SK-N-SH (cell line): ENCODE measurements around the gene RAD21L1. TPM values are rescaled to one million over a fixed set of nuclear protein-coding genes. Genes with fewer than 3 reads are reported as not detected.

ENCODE experiments used
- CTCF ChIA-PET: fragments of 300-600, 350-600 bp; formaldehyde crosslinking; extraction: SDS; loops from one replicate; lab custom pipeline; 2021; lab: Yijun Ruan, JAX
- POLR2A ChIA-PET: fragments of 350-600 bp; sonication (Branson Sonifier 250); formaldehyde crosslinking; extraction: SDS; loops from one replicate; lab custom pipeline; 2020; ENCODE audit warnings: antibody characterized with exemption, inconsistent platforms; lab: Yijun Ruan, JAX
- DNase-seq: peaks from one replicate; pipeline ENCODE4 v3.0.0; 2012
- H2AFZ ChIP-seq: fragments of 200-600 bp; sonication (generic); 2 replicates; pipeline ENCODE4 v1.8.1; 2016; ENCODE audit warnings: antibody characterized with exemption, mild to moderate bottlenecking, low read depth
- H3F3A ChIP-seq: fragments of 200-600 bp; sonication (generic); replicated peaks from 2 replicates; pipeline ENCODE3; 2016; ENCODE audit warnings: antibody characterized with exemption, mild to moderate bottlenecking; ENCODE audit not compliant: insufficient read depth
- H3K27ac ChIP-seq, 2 experiments: fragments of 200-500 bp in 1 of 2; fragments of 200-600 bp in 1 of 2; sonication (Bioruptor generic) in 1 of 2; sonication (generic), shearing (Covaris generic) in 1 of 2; 2 replicates each; pipeline versions ENCODE4 v1.5.1 to v1.6.1; 2014 to 2016; ENCODE audit warnings: low read depth in 2 of 2, inconsistent platforms in 1 of 2, low read length in 1 of 2, mild to moderate bottlenecking in 1 of 2, mixed read lengths in 1 of 2
- H3K27me3 ChIP-seq: fragments of 200-600 bp; sonication (generic), shearing (Covaris generic); 2 replicates; pipeline ENCODE4 v1.6.1; 2016; ENCODE audit warnings: mixed run types; ENCODE audit not compliant: insufficient read depth
- H3K36me3 ChIP-seq, 2 experiments: fragments of 200-500 bp in 1 of 2; fragments of 200-600 bp in 1 of 2; sonication (Bioruptor generic) in 1 of 2; sonication (generic) in 1 of 2; replicated peaks in 1 of 2; 2 replicates each; pipeline versions ENCODE3 to v1.5.1; 2014 to 2016; ENCODE audit warnings: low read length in 1 of 2, mild to moderate bottlenecking in 1 of 2; ENCODE audit not compliant: insufficient read depth in 2 of 2, control insufficient read depth in 1 of 2
- H3K4me1 ChIP-seq, 2 experiments: fragments of 200-500 bp in 1 of 2; fragments of 200-600 bp in 1 of 2; sonication (Bioruptor generic) in 1 of 2; sonication (generic), shearing (Covaris generic) in 1 of 2; 2 replicates each; pipeline versions ENCODE4 v1.5.1 to v1.6.1; 2014 to 2016; ENCODE audit warnings: low read depth in 1 of 2, low read length in 1 of 2, mixed run types in 1 of 2; ENCODE audit not compliant: insufficient read depth in 2 of 2, control insufficient read depth in 1 of 2
- H3K4me2 ChIP-seq: fragments of 200-600 bp; sonication (generic), shearing (Covaris generic); 2 replicates; pipeline ENCODE4 v1.6.1; 2017; ENCODE audit warnings: mixed run types
- H3K4me3 ChIP-seq, 2 experiments: fragments of 200-500 bp in 1 of 2; fragments of 200-600 bp in 1 of 2; sonication (Bioruptor generic) in 1 of 2; sonication (generic), shearing (Covaris generic) in 1 of 2; 2 replicates each; pipeline versions ENCODE4 v1.5.1 to v1.8.1; 2014 to 2016; ENCODE audit warnings: low read depth in 2 of 2, inconsistent platforms in 1 of 2, low read length in 1 of 2, mild to moderate bottlenecking in 1 of 2, mixed read lengths in 1 of 2, moderate library complexity in 1 of 2
- H3K79me2 ChIP-seq: fragments of 200-600 bp; sonication (generic); 2 replicates; pipeline ENCODE4 v1.8.1; 2017; ENCODE audit warnings: mild to moderate bottlenecking; ENCODE audit not compliant: insufficient read depth
- H3K9ac ChIP-seq: fragments of 200-600 bp; sonication (generic); 2 replicates; pipeline ENCODE4 v1.6.1; 2017; ENCODE audit warnings: mixed run types
- H3K9me2 ChIP-seq: fragments of 200-600 bp; sonication (generic); 2 replicates; pipeline ENCODE4 v1.6.1; 2017; ENCODE audit warnings: mixed run types
- H3K9me3 ChIP-seq: fragments of 200-600 bp; sonication (generic); 2 replicates; pipeline ENCODE4 v1.6.1; 2017; ENCODE audit warnings: mixed run types, mild to moderate bottlenecking, moderate library complexity
- H4K20me1 ChIP-seq: fragments of 200-600 bp; sonication (generic); 2 replicates; pipeline ENCODE4 v1.6.1; 2017; ENCODE audit warnings: mild to moderate bottlenecking, mixed run types; ENCODE audit not compliant: insufficient read depth
- EZH2phosphoT487 ChIP-seq: fragments of 200-600 bp; sonication (generic); IDR thresholded peaks from 2 replicates; pipeline ENCODE4 v1.6.1; 2017; ENCODE audit warnings: low read depth, mixed run types, mild to moderate bottlenecking, antibody characterized with exemption, moderate library complexity, borderline replicate concordance
- FOSL2 ChIP-seq: IDR thresholded peaks from 2 replicates; pipeline ENCODE4 v1.4.0; 2012; ENCODE audit warnings: low read depth, mild to moderate bottlenecking, moderate library complexity, borderline replicate concordance
- FOXM1 ChIP-seq: IDR thresholded peaks from 2 replicates; pipeline ENCODE4 v1.4.0; 2012; ENCODE audit warnings: low read depth, mild to moderate bottlenecking
- GABPA ChIP-seq: IDR thresholded peaks from 2 replicates; pipeline ENCODE4 v1.4.0; 2012; ENCODE audit warnings: low read depth, mild to moderate bottlenecking
- JUND ChIP-seq: IDR thresholded peaks from 2 replicates; pipeline ENCODE4 v1.4.0; 2012
- PBX3 ChIP-seq: IDR thresholded peaks from 2 replicates; pipeline ENCODE4; 2012
- SIN3A ChIP-seq: IDR thresholded peaks from 2 replicates; pipeline ENCODE4 v1.6.1; 2012; ENCODE audit warnings: low read depth, mild to moderate bottlenecking, low read length, moderate library complexity, borderline replicate concordance
- TAF1 ChIP-seq: IDR thresholded peaks from 2 replicates; pipeline ENCODE4 v1.6.1; 2012; ENCODE audit warnings: low read depth, mild to moderate bottlenecking, low read length, moderate library complexity, borderline replicate concordance
- USF1 ChIP-seq: IDR thresholded peaks from 2 replicates; pipeline ENCODE4 v1.4.0; 2012; ENCODE audit warnings: low read depth, borderline replicate concordance
- ZBTB33 ChIP-seq: IDR thresholded peaks from 2 replicates; pipeline ENCODE4 v1.4.0; 2012; ENCODE audit warnings: low read depth, borderline replicate concordance
- WGBS: methylation state at CpG from one replicate; pipeline ENCODE4 v1.1.6; 2017; ENCODE audit warnings: low lambda C conversion rate; 5-methylcytosine and 5-hydroxymethylcytosine counted together
- polyA plus RNA-seq, 3 experiments: library from polyadenylated mRNA; depleted of rRNA; stranded (reverse); fragments of >200 nt; gene quantifications; 2 replicates each; pipeline ENCODE4 v1.2.3, GENCODE V29; 2012
- TF ChIP-seq, protein P1 (sequence below): fragments of 150-350 bp; IDR thresholded peaks from 2 replicates; pipeline ENCODE4 v1.6.1; 2016; ENCODE audit warnings: mild to moderate bottlenecking, low read depth, low read length

RAD21L1 gene
- polyA plus RNA-seq, 1 of the 3 experiments (the other 2 are of a cell fraction) = 0.03 TPM

DNA sequence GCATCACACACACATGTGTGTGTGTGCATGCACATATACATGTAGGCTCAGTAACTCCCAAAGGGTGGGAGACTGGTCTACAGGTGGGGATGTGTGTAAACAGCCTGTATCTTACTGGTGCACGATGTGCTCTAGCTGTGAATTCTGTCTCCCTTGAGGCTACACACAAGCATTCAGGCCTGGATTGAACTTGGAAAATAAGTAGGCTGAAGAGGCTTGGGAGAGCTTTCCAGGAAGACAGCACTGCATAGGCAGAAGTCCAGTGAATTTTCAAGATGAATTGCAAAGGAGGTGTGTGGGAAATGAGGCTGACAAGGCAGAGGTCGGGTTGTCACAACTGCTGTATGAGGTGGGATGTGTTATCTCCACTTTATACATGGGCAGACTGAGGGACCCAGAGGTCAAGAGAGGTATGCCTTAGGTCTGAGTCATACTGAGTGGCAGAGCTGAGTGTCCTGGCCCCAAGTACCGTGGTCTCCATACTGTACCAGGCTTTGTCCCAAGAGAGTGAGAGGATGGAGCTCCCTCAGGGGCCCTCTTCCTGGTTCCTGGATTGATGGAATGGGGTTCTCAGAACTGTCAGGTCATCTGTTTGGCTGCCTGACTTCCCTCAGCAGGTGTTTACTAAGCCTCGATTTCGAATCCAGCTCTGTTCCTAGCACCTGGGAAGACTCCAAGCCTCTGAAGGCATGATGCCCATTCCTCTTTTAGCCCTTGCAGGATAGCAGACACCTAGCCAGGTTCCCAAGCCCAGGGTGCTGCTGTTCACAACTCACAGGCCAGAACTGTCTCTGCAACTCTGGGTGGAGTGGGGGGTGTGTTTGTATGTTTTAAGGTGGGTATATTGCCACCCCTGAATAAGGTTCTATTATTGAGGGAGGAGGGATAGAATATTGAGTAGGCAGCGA lies 54.6 kb downstream of the RAD21L1 start:
- Histone ChIP-seq H3F3A (no peaks in the 10 kb centered on the region), H2AFZ (no peak overlapping the region), H3K27ac (no peak overlapping the region), H3K27me3 (no peaks in the 10 kb centered on the region), H3K36me3 (peaks cover 0 to 5% of the 10 kb centered on the region in 2 experiments)
- WGBS = 69% methylated on average over 6 of the region's 6 CpGs
- POLR2A ChIA-PET = interaction anchor here (0.5 kb wide), 1 partner anchor 1190 kb away, joined by 3 read pairs; the partner anchor contains the start of gene SNRPB
- no peak for TF ChIP-seq PBX3
- no peak for TF ChIP-seq JUND
- no peak for TF ChIP-seq GABPA
- no peak for TF ChIP-seq EZH2phosphoT487
- TF ChIP-seq ZBTB33 = no peak
- TF ChIP-seq, protein P1, sequence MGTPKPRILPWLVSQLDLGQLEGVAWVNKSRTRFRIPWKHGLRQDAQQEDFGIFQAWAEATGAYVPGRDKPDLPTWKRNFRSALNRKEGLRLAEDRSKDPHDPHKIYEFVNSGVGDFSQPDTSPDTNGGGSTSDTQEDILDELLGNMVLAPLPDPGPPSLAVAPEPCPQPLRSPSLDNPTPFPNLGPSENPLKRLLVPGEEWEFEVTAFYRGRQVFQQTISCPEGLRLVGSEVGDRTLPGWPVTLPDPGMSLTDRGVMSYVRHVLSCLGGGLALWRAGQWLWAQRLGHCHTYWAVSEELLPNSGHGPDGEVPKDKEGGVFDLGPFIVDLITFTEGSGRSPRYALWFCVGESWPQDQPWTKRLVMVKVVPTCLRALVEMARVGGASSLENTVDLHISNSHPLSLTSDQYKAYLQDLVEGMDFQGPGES = no peak
- no peak for TF ChIP-seq SIN3A
- TF ChIP-seq FOXM1 = no peak
- TF ChIP-seq, all 33 proteins: peak for 0
- Histone ChIP-seq H3K4me1 (peaks cover 0 to 1% of the 10 kb centered on the region in 2 experiments; a peak in 1 of 4 replicates), H3K79me2 (no peaks in the 10 kb centered on the region), H3K9me2 (no peaks in the 10 kb centered on the region), H3K9ac (no peak overlapping the region), H3K4me2 (no peak overlapping the region), H3K4me3 (no peak overlapping the region), H3K9me3 (no peaks in the 10 kb centered on the region), H4K20me1 (no peaks in the 10 kb centered on the region)
- no peak for DNase-seq
- CTCF ChIA-PET = interaction anchor here (0.7 to 2.0 kb wide), 2 partner anchors 10 to 187 kb away, joined by 3 to 5 read pairs; partner anchors contain the start of gene NSFL1C

DNA sequence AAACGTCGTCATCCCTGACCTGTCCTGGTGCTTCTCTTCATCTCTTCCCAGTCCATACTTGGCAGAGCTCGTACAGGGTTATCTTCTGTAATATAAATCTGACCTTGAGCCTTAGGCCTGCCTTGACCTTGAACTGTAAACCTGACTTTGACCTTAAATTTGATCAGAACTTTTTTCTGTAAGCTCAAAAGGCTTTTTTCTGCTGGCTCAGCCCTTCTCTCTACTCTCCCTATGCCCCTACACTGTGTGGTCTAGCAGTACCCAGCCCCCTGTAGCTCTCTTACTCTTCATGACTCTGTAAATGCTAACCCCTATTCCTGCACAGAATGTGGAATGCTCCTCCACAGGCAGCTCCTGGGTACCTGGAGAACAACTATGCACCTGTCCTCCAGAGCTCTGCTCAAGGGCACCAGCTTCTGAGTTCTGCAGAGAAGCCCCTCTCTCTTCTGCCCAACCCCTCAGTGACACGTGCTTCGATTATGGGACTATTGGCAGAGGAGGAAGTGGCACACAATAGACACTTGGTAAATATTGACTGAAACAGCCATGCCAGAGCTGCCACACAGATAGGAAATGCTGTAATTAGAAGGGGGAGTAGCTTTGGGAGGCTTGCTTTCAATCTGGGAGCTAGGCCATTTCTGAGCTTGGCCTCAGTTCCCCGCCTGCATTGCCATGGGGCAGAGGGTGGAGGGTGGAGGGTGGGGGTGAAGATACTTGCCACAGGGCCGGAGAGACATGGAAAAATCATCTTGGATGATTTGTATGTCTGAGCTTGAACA lies 55.6 kb downstream of the RAD21L1 start:
- no peaks in the 10 kb centered on the region for H3K9me2 ChIP-seq
- CTCF ChIA-PET = interaction anchor here (0.7 to 2.0 kb wide), 2 partner anchors 11 to 186 kb away, joined by 3 to 5 read pairs; partner anchors contain the start of gene NSFL1C
- 87% methylated on average over 7 of the region's 7 CpGs for WGBS
- DNase-seq = no peak
- H3K79me2 ChIP-seq = no peaks in the 10 kb centered on the region
- no peak overlapping the region for H3K9ac ChIP-seq
- H3K9me3 ChIP-seq = no peaks in the 10 kb centered on the region
- H3K4me1 ChIP-seq = no peaks in the 10 kb centered on the region; a peak in 1 of 4 replicates
- H4K20me1 ChIP-seq = no peaks in the 10 kb centered on the region
- H2AFZ ChIP-seq = no peak overlapping the region
- TF ChIP-seq TAF1 (no peak), JUND (no peak), USF1 (no peak), FOSL2 (no peak), EZH2phosphoT487 (no peak)
- H3K27ac ChIP-seq = no peak overlapping the region
- peaks cover 0 to 5% of the 10 kb centered on the region in 2 experiments for H3K36me3 ChIP-seq
- no peak overlapping the region for H3K4me2 ChIP-seq
- H3F3A ChIP-seq = no peaks in the 10 kb centered on the region
- H3K27me3 ChIP-seq = no peaks in the 10 kb centered on the region
- H3K4me3 ChIP-seq = no peak overlapping the region
- POLR2A ChIA-PET = no interaction called here
